Activated CD8-positive, alpha-beta memory T cell treated with anti-CD3 and anti-CD28 coated beads for 24 hours (primary cell): ENCODE data around the gene SSU72.
A peak's percentile ranks its signal among the peaks of the same experiment; 100 is the strongest.
"Not testable (repeated sequence)": the region's sequence is repeated elsewhere in the genome, so short reads cannot be mapped to it uniquely, and the experiment has no call there.

Source experiments
- DNase-seq: peaks from one replicate; pipeline ENCODE4 v3.0.0-alpha.2; 2020

SSU72 gene

GRCh38 chr1:1524750-1525383 lies 49.8 kb downstream of the SSU72 start:
- DNase-seq = not testable (repeated sequence)

GRCh38 chr1:1523651-1524050 lies 51.0 kb downstream of the SSU72 start:
- not testable (repeated sequence) for DNase-seq

- not testable (repeated sequence) for DNase-seq
Observed at GRCh38 chr1:1523226-1523625, 51.4 kb downstream of the SSU72 start.

DNA sequence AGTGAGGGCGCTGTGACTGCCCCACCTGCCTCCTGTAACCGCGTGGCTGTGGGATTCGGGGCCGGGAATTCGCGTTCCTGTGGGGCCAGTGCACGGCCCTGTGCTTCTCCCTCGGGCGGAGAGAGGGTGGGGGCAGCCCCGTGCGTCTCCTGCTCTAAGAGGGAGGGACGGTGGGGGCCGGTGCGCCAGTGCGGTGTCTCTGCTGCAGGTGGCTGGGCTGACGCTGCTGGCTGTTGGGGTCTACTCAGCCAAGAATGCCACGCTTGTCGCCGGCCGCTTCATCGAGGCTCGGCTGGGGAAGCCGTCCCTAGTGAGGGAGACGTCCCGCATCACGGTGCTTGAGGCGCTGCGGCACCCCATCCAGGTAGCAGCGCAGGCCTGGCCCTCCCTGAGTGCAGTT lies 52.1 kb downstream of the SSU72 start:
- not testable (repeated sequence) for DNase-seq

GRCh38 chr1:1521331-1521730 lies 53.3 kb downstream of the SSU72 start:
- no peak for DNase-seq

DNA sequence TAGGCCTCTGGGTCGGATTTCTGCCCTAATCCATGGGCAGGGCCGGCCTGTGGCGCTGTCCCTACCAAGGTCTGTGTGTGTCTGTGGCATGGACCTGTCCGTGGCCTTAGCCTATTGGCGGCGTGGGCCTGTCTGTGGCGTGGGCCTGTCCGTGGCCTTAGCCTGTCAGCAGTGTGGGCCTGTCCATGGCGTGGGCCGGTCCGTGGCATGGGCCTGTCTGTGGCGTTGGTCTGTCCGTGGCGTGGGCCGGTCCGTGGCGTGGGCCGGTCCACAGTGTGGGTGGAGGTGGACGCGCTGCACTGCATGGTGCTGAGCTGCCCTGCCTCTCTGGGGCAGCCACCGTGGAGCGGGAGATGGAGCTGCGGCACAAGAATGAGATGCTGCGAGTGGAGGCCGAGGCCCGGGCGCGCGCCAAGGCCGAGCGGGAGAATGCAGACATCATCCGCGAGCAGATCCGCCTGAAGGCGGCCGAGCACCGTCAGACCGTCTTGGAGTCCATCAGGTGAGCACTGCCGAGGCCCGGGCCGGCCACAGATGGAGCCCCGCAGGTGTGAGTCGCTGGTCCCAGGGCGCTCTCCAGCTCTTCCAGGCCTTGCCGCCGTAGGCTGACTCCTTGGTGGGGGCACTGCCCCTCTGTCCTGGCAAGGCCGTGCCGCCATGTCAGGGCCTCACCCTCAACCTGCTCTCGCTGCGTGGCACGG lies 54.7 kb downstream of the SSU72 start:
- not testable (repeated sequence) for DNase-seq

DNA sequence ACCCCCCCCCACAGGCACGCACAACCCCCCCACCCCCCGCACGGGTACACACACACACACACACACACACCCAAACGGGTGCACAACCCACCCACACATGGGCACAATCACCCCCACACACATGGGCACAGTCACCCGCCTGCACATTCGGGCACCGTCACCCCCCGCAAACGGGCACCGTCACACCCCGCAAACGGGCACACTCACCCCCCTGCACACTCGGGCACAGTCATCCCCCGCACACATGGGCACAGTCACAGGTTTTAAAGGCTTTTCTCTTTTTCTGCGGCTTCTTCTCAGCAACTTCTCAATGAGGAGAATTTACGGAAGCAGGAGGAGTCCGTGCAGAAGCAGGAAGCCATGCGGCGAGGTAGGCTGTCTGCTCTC lies 56.0 kb downstream of the SSU72 start:
- not testable (repeated sequence) for DNase-seq

GRCh38 chr1:1517973-1518620 lies 56.6 kb downstream of the SSU72 start:
- DNase-seq = no peak

DNA sequence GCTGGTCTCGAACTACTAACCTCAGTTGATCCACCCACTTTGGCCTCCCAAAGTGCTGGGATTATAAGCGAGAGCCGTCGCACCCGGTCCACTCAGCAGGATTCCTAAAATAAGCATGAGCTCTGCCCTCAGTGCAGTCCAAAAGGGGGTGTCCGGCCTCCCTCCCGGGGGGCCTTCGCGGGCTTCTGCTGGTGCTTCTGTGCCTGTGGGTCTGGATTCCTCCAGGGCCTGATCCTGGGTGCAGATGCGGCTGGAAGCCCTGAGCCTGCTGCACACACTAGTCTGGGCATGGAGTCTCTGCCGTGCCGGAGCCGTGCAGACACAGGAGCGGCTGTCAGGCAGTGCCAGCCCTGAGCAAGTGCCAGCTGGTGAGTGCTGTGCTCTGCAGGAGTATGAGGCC lies 57.7 kb downstream of the SSU72 start:
- not testable (repeated sequence) for DNase-seq

DNA sequence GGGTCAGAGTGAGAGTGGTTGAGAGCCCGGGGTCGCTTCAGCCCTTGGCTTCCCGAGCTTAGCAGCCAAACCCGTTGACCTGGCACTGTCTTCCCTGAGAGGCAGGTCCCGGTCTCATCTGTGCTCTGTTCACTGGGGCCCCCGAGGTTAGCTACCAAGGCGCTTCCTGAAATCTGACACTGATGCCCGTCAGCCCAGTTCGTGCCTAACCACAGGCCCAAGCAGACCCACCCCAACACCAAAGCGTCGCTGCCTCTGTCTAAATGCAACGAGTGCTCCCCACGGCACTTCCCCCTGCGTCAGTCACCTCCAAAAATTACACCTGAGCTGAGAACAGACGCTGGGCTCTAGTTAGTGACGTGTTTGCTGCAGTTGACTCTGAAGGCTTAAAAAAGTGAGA lies 60.3 kb downstream of the SSU72 start:
- not testable (repeated sequence) for DNase-seq

DNA sequence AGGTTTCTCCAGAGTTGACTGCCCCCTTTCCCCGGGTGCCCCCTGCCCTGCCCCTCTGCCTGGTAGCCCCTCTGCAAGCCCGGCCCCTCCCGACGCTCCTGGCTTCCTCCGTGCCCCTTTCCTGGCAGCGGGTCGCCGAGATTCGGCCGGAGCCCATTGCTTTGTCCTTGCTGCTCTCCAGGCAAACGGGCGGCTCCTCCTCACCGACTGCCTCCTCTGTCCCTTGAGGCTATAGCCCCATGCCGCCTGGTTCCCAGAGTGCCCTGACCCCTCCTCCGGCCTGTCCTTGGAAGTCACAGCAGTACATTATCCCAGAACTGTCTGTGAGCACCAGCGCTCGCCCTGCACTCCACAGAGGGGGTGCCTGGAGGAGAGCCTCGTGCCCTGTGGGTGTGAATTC lies 61.0 kb downstream of the SSU72 start:
- not testable (repeated sequence) for DNase-seq

DNA sequence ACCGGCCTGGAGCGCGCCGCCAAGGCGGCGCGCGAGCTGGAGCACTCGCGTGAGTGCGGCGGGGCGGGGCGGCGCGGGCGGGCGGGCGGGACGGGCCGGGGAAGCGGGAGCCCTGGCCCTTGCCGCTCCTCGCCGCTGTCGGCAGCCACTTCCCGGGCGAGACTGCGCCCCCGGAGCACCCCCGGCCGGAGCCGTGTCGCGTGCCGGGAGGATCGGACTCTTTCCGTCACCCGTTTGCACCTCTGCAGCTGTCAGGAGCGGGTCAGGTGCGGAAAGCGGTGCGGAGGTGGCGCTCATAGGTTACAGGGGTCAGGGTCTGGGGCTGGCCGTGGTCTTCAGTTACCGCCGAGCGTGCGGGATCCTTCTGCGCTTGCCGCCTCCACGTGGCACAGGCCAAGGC lies 62.2 kb downstream of the SSU72 start:
- DNase-seq = peak; percentile 74

DNA sequence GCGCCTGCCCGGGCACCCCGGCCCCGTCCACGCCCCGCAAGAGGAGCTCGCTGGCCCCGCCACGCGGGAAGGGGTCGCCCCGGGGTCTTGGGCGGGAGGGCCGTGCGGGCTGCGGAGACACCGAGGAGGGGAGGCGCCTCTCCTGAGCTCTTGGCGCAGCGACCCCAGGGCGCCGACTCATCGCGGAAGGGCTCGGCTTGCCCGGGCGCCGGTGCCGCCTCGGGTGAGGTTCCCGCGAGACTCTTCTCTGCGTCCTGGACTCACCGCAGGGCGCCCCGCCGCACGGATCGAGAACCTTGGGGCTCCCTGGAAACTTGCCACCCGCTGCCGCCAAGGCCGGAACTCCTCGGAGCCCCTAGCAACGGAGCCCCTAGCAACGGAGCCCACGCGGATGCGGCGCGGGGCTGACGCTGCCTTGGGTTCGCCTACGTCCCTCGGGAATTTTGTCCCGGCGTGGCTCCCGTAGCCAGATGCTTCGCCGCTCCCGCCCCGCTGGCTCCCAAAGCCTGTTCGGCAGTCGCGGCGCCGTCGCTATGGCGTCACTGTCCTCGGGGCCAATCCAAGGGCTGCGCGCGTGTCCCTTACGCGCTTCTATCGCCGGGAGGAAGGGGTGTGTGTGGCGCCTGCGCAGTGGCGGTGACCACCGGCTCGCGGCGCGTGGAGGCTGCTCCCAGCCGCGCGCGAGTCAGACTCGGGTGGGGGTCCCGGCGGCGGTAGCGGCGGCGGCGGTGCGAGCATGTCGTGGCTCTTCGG lies 63.0 kb downstream of the SSU72 start, which contains the start of gene ATAD3A:
ATAD3A (plus strand) TSS at position 630 of the 753 bp plus-strand sequence; CDS start at position 737, 107 bp downstream.
- DNase-seq = peak; percentile 97

DNA sequence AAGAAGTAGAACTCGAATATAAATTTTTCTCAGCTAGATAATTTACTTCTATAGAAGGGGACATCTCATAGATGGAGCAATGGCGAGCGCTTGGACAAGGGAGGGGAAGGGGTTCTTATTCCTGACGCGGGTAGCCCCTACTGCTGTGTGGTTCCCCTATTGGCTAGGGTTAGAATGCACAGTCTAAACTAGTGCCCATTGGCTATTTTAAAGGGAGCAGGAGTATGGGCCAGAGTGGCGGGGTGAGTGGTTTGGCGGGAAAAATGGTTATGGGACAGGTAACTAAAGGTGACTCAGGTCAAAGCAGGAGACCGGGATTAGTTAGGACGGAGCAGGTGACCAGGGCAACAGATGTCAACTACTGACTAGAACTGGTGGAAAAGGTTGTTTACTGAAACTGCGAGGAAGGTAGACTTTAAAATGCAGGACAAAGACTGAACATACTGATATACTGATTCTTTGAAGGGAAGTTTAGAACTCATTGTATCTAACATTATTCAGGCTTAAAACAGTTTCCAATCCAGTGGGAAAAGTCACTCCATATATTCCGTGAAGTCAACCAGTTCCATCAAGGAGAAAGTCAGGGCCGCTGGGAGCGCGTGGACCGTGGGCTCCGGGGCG lies 63.6 kb downstream of the SSU72 start:
- DNase-seq = no peak

DNA sequence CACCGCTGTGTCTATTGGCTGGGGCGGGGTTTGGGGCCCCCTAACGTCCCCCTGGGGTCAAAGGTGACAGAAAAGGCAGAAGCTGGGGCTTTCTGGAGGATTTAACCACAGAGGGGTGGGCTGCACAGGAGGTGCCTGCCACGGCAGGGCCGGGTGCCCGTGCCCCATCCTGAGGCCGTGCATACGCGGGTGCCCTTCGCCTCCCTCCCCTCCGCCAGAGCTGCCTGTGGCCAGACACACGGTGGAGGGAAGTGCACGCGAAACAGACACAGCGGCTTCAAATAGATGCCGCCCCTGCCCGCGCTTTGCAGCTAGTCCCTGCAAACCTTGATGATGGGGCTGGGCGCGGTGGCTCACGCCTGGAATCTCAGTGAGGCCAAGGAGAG lies 65.2 kb downstream of the SSU72 start:
- not testable (repeated sequence) for DNase-seq

- not testable (repeated sequence) for DNase-seq
Observed at GRCh38 chr1:1508775-1509464, 65.7 kb downstream of the SSU72 start.

- no peak for DNase-seq
Observed at GRCh38 chr1:1507305-1507704, 67.4 kb downstream of the SSU72 start.

DNA sequence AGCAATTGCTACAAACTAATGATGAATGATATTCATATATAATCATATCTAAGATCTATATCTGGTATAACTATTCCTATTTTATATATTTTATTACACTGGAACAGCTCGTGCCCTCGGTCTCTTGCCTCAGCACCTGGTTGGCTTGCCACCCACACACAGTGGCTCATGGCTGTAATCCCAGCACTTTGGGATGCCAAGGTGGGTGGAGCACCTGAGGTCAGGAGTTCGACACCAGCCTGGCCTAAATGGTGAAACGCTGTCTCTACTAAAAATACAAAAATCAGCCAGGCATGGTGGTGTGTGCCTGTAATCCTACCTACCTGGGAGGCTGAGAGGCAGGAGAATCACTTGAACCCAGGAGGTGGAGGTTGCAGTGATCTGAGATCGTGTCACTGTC lies 68.9 kb downstream of the SSU72 start:
- DNase-seq = not testable (repeated sequence)

GRCh38 chr1:1505366-1505798 lies 69.3 kb downstream of the SSU72 start:
- not testable (repeated sequence) for DNase-seq

GRCh38 chr1:1504777-1505365 lies 69.8 kb downstream of the SSU72 start:
- peak; percentile 81 for DNase-seq

GRCh38 chr1:1495461-1495975 lies 79.1 kb downstream of the SSU72 start:
- DNase-seq = not testable (repeated sequence)
